GM18508 (cell line): ENCODE results near the gene RDH13.
"Not testable (repeated sequence)": the region's sequence is repeated elsewhere in the genome, so short reads cannot be mapped to it uniquely, and the experiment has no call there.

ENCODE experiments used
- ATAC-seq: cut with Tn5 transposase; IDR thresholded peaks from one replicate; pipeline ENCODE4 v1.9.1; 2021; ENCODE audit warnings: moderate number of reproducible peaks; ENCODE audit not compliant: insufficient read depth, unreplicated experiment

The RDH13 gene

GRCh38 chr19:55048446-55048845, 14.5 kb downstream of the RDH13 start:
- ATAC-seq, result no peak

- no peak for ATAC-seq
Measured at GRCh38 chr19:55047951-55048350, 15.0 kb downstream of the RDH13 start.

GRCh38 chr19:55046975-55047622, 15.8 kb downstream of the RDH13 start:
- no peak for ATAC-seq

GRCh38 chr19:55044771-55045716, 17.9 kb downstream of the RDH13 start:
- ATAC-seq, result no peak

- ATAC-seq, result no peak
Measured at GRCh38 chr19:55044286-55044685, 18.7 kb downstream of the RDH13 start.

GRCh38 chr19:55042688-55043087, 20.3 kb downstream of the RDH13 start:
- ATAC-seq, result no peak

GRCh38 chr19:55042344-55042678, 20.6 kb downstream of the RDH13 start:
- ATAC-seq, result no peak

GRCh38 chr19:55041627-55042343, 21.2 kb downstream of the RDH13 start:
- ATAC-seq, result no peak

- ATAC-seq, result no peak
Measured at GRCh38 chr19:55041244-55041626, 21.7 kb downstream of the RDH13 start.

GRCh38 chr19:55040654-55041053, 22.3 kb downstream of the RDH13 start:
- not testable (repeated sequence) for ATAC-seq

GRCh38 chr19:55037603-55038002, 25.3 kb downstream of the RDH13 start:
- ATAC-seq, result not testable (repeated sequence)

GRCh38 chr19:55036058-55036457, 26.9 kb downstream of the RDH13 start:
- no peak for ATAC-seq

GRCh38 chr19:55034751-55035150, 28.2 kb downstream of the RDH13 start:
- ATAC-seq, result no peak

- not testable (repeated sequence) for ATAC-seq
Measured at GRCh38 chr19:55032976-55033643, 29.8 kb downstream of the RDH13 start.

GRCh38 chr19:55032170-55032800, 30.7 kb downstream of the RDH13 start:
- no peak for ATAC-seq

GRCh38 chr19:55031178-55031577, 31.8 kb downstream of the RDH13 start:
- no peak for ATAC-seq

GRCh38 chr19:55028757-55029156, 34.2 kb downstream of the RDH13 start:
- ATAC-seq, result no peak

GRCh38 chr19:55027472-55028337, 35.2 kb downstream of the RDH13 start:
- no peak for ATAC-seq

- not testable (repeated sequence) for ATAC-seq
Measured at GRCh38 chr19:55027140-55027471, 35.8 kb downstream of the RDH13 start.
